OCI-LY1 (cell line): ENCODE data around the gene NPAS4.

Experiments used
- CTCF ChIP-seq: fragments of 200-600 bp; sonication (generic), shearing (Covaris generic); IDR thresholded peaks from 2 replicates; pipeline ENCODE4 v1.5.1; 2017; ENCODE audit warnings: mild to moderate bottlenecking, antibody characterized with exemption, low read length, moderate library complexity, mixed read lengths
- EZH2 ChIP-seq: fragments of 200-600 bp; sonication (generic), shearing (Covaris generic); IDR thresholded peaks from 2 replicates; pipeline ENCODE4 v1.8.0; 2017; ENCODE audit warnings: borderline replicate concordance, mixed run types, mild to moderate bottlenecking, antibody characterized with exemption, low read length, moderate library complexity, mixed read lengths

DNA sequence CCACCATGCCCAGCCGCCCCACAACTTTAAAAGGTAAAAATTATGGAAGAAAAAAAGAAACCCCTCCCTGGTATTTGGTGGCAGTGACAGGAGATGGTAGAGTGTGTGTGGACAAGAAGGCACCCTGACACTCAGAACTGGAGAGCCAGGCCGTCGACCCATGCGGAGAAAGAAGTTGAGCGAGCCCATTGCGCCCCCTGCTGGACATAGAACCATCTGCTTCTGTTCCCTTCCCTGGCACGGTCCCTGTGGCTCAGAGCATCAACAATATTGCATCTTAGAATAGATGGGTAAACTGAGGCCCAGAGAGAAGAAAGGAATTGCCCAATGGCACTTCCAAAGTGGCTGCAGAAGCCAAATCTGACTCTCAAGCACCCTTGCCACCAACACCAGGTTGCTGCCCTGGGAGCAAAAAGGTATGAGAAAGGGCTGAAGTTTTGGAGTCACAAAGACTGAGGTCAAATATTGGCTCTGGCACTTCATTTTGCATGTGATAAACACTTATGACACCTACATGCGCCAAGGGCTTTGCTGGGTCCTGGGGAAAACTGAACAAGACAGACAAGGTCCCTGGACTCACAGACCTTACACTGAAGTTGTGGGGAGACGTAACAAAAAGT lies 9.3 kb downstream of the NPAS4 start:
- TF ChIP-seq CTCF (peak; percentile 82), EZH2 (no peak)
